ENCODE data around the gene AGAP4.
"Not testable (repeated sequence)": the region's sequence is repeated elsewhere in the genome, so short reads cannot be mapped to it uniquely, and the experiment has no call there.

Gene AGAP4

DNA sequence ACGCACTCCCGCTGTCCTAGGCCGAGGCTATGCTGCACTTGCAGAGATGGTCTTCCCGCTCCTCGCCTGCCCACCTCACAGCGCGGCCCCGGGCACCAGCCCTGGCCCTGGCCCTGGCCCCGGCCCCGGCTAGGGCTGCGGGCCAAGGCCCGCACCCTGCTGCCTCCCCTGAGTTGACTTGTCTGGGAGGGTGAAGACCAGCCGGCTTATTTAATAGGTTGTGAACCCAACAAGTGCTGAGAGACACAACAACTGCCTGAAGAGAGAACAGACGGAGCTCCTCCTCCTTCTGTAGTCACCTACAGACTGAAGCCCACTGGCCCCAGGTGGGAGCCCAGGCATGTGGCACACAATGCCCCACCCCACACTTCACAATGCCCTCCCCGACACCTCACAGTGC lies at the start of gene AGAP4:
Gene AGAP4 (minus strand): TSS at position 101 of the 400 bp plus-strand sequence. CDS start 153 bp downstream, outside the sequence.
- not testable (repeated sequence) for FAIRE-seq

DNA sequence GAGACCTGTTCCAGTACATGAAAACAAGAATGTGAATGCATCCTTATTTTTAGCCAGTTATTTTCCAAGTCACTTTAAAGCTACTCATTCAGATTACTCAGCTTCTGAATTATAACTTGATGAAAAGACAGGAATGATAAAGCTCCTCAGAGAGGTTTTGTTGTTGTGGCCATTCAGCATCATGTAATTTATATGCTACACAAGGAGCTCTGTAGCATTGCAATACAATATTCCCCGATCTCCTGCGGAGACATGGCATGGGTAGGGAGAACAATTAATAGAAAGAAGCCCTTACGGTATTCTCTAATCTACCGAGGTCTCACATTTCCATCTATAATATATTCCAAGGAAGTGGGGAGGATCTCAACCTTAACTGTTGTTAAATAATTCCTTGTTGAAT lies 43.4 kb upstream of the AGAP4 start:
- not testable (repeated sequence) for FAIRE-seq

DNA sequence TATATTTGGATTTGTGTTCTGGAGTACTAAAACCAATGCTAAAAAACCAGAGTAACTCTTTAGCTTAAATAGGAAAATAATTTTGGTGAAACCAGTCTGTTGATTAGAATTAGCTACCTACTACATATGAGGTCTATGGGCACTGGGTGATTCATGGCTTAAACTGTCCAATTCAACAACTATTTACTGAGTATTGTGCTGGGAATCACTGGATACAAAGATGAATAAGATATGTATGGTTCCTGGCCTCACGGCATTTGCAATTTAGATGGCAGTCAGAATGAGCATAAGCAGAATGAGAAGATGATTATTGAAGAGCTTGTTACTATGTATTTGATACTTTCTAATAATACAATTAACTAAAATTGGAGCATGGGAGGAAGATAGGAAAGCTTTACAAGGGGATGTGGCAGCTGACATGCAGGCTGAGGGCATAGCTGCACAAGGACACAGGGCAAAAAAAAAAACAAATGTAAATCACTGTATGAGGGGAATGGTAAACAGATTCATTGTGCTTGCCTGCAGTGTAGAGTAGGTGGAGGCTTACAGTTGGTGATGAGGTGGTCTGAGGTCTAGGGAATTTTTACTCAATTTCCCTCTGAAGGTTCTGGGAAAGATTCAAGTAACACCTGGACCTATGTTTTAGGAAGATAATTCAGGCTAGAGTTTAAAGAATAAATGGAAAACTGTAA lies 42.4 kb upstream of the AGAP4 start:
- not testable (repeated sequence) for FAIRE-seq

DNA sequence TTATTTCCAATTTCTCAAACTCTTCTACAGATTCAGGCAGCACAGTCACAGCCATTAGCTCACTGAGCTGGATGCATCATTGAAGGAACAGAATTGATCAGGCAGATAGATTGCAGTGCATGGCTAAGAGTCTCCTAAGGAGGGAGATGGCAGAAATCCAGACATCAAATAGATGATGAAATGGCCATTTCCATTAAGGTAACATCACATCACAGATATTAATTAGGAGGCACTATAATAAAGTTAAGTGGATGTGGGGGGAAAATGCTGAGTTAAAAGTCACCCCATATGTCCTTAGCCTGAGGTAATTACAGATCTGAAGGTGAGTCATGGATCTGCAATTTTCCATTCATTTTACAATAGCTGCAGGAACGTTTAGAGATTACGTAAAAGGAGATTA lies 35.6 kb upstream of the AGAP4 start:
- FAIRE-seq: not testable (repeated sequence)

DNA sequence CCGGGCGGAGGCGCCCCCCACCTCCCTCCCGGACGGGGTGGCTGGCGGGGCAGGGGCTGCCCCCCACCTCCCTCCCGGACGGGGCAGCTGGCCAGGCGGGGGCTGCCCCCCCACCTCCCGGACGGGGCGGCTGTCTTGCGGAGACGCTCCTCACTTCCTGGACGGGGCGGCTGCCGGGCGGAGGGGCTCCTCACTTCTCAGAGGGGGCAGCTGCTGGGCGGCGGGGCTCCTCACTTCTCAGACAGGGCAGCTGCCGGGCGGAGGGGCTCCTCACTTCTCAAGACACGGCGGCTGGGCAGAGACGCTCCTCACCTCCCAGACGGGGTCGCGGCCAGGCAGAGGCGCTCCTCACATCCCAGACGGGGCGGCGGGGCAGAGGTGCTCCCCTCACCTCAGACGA lies 18.1 kb upstream of the AGAP4 start:
- not testable (repeated sequence) for FAIRE-seq

DNA sequence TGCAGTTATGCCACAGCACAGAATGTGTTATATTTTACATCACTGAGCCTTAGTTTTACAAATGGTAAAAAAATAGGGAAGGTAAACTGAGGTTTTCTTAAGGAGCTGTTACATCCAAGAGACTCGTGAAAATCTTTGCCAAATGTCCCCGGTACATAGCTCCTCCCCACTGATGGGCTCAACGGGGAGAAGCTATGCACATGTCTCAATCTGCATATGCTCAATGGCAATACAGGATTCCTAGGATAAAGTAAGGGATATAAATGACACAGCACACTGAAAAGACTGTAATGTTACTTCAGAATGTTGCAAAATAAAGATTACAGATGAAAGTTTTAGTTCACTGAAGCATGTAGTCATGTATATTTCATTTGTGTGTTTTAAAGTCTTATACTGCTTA lies 17.0 kb upstream of the AGAP4 start:
- FAIRE-seq: not testable (repeated sequence)

DNA sequence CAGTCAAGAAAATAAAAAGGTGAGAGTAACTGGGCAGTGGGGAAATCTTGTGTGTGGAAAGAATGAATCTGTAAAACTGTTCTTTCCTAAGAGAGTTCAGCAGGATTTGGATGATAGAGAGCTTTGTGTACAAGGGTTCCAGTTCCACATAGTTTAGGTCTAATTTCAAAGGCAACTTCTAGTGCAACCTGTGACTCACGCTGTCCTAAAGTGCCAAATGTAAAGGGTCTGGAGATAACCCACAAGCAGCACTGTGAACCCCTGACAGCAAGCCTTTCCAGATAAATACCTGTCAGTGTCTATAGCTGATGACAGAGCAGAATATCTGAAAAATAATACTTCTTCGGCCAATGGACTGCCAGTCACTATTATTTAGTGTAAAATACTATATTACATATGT lies 16.3 kb upstream of the AGAP4 start:
- FAIRE-seq: not testable (repeated sequence)

DNA sequence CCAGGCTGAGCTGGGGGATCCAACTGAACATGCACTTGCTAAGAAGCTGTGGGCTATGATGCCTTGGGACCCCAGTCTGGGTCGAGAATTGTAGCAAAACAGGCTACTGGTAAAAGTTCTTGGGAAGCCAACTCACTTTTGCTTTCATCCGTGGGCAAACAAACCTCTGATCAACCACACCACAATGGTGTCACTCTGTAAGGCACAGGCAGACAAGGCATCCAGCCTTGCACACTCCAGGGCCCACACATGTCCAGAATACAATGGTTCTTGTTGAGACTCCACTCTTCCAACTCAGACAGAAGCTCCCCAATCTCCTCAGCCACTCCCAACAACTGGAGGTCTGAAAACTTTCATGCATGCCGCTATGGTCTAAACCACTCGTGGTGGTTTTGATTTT lies 10.6 kb upstream of the AGAP4 start:
- not testable (repeated sequence) for FAIRE-seq

DNA sequence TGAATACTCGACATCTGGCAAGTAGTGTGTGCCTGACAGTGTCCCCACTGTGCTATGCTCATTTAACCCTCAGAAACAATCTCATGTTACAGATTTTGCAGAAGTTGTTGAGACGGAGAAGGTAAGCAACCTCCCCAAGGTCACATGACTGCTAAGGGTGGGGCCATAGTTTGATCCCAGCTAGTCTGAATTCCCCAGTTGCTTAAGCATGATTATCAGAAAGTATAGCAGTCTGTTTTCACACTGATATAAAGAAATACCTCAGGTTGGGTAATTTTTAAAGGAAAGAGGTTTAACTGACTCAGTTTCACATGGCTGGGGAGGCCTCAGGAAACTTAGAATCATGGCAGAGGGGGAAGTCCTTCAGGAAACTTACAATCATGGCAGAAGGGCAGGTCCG lies 1.2 kb upstream of the AGAP4 start:
- FAIRE-seq: not testable (repeated sequence)

DNA sequence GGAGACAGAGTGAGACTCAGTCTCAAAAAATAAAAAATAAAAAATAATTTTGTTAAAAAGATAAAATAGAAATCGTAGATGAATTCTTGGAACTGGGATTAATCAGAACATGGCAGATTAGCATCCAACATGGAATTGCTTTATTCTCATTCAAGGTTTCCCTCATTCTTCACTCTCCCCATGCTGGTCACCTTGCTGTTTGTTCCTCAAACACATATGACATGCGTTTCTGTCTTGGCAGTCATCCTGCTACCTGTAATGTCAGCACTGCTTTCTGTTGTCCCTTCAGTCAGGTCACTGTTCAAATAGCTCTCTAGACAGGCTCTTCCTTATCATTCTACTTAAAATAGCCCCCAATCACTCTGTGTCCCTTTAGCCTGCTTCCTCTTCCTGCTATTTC lies 24.4 kb downstream of the AGAP4 start:
- not testable (repeated sequence) for FAIRE-seq

DNA sequence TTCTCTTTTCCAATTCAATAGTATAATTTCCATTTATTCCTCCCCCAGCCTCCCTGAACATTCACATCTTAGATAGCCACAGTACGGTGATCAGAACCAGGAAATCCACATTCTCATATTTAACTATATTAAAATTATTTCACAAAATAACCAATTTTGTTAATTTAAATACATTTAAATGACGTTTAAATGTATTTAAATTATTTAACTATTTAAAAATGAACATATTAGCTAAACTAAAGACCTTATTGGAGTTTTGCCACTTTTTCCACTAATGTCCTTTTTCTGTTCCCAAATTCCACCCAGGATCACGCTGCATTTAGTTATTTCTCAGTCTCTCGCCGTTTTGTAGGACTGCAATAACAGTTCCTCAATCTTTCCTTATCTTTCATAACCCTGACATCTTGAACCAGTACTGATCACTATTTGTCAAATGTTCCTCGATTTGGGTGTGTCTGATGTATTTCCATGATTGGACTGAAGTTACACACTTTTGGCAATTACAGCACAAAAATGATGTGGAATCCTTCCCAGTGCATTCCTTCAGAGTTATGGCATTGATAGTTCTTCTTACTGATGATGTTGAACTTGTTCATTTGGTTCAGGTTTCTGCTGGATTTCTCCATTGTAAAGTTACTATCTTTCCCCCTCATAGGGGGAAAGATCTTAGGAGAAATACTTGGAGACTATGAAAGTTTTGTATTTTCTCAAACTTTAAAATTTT lies 27.0 kb downstream of the AGAP4 start:
- not testable (repeated sequence) for FAIRE-seq

DNA sequence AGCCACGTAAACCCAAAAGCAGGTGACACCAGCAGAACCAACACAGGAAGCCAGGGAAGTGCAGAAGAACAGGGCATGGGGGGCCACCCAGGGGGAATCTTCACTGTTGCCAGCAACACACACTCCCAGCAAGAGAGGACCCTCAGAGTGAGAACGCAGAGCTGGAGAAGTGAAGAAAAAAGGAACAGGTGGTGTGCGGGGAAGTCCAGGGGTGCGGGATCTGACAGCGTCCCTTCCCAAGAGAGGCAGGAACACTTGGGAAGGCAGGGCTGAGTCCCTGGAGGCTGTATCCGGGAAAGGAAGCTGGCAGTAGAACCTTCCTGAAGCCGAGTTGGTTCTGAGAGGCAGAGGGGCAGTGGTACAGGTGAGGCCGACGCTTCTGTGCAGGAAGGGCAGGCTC lies 27.7 kb downstream of the AGAP4 start:
- no peak for FAIRE-seq

DNA sequence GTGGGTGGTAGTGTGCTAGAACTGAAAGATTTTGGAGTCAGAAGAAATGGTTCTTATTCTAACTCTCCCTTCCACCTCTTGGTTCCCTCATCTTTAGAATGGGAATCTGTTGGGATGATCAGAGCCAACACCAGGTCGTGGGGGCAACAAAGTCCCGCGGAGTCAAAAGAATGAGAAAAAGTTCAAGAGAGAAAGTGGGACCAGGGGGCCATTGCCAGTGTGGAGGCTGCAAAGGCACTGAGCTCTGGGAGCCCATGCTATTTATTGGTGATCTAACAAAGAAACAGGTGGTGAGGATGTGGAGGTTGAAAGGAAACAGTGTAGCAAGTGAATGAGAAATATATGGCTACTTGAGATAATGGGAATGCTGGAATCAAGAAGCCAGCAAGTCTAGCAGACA lies 29.4 kb downstream of the AGAP4 start:
- FAIRE-seq: no peak

DNA sequence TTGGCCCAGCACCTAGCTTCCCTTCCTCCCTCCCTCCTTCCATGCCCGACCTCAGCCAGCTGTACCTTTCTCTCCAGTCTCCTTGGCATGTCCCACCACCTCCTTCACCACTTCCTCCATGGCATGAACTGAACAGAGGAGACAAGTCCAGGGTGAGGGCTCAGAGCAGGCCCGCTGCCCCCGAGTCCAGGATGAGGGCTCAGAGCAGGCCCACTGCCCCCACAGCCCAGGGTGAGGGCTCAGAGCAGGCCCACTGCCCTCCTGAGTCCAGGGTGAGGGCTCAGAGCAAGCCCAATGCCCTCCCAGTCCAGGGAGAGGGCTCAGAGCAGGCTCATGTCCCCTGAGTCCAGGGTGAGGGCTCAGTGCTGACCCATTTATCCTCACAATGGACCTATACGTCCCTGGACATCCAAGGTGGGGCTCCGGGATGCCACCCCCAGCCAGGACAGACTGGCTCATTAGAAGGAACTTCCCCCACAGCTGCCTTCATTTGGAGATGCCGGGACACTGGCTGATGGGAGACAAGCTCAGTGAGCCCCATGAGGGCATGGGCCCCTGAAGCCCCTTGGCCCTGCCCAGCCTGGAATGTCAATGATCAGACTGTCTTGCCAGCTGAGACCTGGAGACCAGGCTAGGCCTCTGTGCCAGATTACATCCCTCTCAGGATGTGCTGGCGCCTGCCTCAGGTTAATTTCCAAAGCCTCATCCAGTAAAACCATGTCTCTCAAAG lies 30.0 kb downstream of the AGAP4 start:
- no peak for FAIRE-seq

DNA sequence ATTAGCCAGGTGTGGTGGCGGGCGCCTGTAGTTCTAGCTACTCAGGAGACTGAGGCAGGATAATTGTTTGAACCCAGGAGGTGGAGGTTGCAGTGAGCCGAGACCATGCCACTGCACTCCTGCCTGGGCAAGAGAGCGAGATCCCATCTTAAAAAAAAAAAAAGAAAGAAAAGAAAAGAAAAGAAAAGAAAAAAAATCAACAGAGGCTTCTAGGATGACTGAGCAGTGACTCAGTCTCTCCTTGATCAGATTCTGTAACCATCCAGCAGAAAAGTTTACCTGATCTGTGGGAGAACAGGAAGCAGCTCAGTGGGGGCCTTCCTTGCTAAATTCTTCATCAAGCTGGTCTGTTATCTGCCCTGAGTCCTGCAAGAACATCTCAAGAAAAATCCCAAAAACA lies 33.2 kb downstream of the AGAP4 start:
- FAIRE-seq: not testable (repeated sequence)

DNA sequence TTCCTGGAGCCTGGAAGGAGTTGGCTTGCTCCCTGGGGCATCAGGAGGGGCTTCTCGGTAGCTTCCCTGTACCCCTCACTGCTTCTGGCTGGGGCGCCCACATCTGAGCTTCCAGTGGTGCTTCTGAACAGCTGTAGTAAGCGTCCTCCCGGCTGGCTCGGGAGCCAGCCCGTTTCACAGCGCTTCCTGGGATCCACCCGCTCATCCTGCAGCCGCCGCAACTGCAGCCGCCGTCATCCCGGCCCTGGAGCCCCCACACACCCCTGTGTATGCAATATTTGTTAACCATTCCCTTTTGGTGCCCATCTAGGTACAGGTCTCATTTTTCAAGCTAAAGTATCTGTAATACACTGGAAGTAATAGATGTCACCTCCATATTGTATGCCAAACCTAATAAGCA lies 34.3 kb downstream of the AGAP4 start:
- FAIRE-seq: not testable (repeated sequence)

DNA sequence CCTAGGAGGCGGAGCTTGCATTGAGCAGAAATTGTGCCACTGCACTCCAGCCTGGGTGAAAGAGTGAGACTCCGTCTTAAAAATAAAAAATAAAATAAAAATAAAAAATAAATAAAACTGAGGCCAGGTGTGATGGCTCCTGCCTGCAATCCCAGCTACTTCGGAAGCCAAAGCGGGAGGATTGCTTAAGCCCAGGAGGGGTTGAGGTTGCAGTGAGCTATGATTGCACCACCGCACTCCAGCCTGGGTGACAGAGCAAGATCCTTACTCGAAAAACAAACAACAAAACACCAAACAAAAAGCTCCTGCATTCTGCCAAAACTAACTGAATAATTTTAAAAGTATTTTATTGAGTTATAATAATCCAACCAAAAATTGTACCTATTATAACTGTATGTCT lies 36.2 kb downstream of the AGAP4 start:
- no peak for FAIRE-seq

DNA sequence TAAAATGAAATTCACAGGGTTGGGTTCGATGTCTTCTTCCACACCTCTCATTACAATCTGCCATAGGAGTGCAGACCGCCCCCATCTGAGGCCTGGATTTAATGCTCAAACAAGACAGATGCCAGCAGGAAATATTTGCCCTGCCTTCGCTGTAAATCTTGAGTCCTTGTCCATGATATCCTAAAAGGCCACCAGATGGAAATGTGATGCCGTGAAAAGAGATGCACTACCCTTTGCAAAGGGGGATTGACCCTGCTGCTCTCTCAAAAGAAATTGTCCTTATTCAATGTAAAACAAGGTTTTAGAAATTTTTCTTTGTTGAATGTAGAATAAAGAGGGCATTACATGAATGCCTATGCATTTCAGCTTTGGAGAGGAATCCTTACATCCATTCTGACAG lies 37.5 kb downstream of the AGAP4 start:
- no peak for FAIRE-seq

DNA sequence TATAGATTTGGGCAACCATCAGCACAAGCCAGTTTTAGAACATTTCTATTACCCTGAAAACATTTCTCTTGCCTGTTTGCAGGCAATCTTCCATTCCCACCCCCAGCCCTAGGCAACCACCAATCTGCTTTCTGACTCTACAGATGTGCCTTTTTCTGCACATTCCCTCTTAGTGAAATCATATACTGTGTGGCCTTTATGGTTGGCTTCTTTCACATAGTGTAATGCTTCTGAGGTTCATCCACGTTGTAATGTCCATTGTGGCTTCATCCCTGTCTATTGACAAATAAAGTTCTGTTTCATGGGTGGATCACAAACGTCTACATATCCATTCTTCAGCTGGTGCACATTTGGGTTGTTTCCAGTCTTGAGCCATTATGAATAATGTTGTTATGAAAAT lies 42.3 kb downstream of the AGAP4 start:
- not testable (repeated sequence) for FAIRE-seq

DNA sequence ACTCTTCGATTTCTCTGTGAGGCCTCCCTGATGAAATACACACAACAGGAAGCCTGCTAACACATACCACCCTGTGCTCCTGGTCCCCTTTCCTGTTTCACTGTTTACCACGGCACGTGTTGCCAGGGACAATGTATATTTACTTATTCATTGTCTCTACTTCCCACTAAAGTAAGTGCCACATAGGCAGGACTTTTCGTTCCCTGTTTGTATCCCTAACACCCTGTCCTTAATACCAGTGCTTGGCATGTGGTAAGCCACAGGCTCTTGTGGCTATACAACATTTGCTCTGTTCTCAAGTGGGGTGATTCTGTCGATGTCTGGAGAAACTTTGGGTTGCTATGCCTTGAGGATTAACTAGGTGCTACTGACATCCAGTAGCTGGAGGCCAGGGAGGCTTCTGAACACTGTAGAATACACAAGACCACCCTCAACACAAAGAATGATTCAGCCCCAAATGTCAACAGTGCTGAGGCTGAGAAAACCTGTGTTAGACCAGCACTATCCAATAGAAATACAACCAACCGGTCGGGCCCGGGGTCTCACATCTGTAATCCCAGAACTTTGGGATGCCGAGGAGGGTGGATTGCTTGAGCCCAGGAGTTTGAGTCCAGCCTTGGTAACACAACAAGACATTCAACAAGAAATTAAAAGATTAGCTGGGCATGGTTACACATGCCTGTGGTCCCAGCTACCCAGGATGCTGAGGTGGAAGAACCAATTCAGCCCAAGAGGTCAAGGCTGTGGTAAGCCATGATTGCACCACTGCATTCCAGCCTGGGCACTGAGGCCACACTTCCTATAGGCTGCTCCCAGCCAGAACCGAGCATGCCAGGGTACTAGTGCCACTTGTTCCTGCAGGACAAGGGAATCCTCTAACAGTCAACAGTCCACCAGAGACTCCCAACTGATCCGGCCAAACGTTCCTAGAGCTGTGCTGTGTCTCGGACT lies 44.0 kb downstream of the AGAP4 start:
- FAIRE-seq: not testable (repeated sequence)

DNA sequence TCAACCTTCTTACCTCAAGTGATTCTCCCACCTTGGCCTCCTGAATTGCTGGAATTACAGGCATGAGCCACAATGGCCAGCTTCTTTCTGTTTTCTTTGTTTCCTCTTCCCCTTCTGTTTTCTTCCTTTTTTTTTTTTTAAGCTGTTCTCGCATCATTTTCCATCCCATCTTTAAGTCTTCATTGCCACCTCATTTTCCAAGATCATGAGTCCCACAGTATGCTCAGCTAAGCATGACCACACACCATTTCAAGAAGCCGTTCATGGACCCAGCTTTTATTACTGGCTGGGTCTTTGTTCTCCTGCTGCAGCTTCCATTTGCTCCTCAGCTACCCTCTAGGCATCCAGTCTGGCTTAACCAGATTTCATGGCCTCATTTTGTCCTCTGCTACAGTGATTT lies 52.5 kb downstream of the AGAP4 start:
- not testable (repeated sequence) for FAIRE-seq

DNA sequence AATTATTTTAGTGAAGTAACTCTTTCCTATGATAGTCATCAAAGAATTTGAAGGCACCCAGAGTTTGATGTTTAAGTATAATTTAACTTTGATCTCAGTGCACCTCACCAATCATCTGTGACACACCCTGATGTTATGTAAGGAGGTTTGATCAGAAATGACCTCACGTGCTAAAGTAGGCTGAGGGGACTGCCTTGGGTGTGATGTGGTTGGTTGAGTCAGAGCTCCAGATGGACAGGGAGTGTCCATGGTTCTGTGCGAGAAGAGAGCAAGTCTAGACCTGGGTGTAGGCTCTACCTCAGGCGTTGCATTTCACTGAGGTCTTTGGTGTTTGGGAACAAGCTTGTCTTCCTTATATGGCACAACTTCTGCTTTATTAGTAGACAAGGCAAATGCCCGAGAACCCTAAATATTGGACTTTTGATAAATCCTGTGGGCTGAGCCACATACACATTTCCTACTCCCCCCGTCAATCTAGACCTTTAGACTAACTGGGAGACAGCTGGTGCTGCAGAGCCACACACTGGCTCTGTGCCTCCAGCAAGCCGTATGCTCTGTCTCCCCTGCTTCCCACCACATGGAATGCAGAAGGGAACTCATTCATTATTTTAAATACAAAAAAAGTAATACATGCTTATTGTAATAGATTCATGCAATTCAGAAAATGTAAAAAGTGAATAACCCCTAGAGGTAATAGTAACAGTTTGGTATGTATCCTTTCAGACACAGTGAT lies 56.4 kb downstream of the AGAP4 start:
- FAIRE-seq: not testable (repeated sequence)
